Type B pancreatic cell (in vitro differentiated cells): ENCODE measurements around the gene NCAPH2. TPM values are rescaled to one million over a fixed set of nuclear protein-coding genes. Genes with fewer than 3 reads are reported as not detected.

Experiments used
- DNase-seq: peaks from one replicate; pipeline ENCODE4 v3.0.0; 2021; ENCODE audit warnings: mixed read lengths; ENCODE audit not compliant: unreplicated experiment; ENCODE audit errors: extremely low spot score
- H3K27ac Mint-ChIP-seq: 2 replicates; pipeline ENCODE4 v1.8.0; 2021; ENCODE audit warnings: mild to moderate bottlenecking, mixed read lengths
- H3K27me3 Mint-ChIP-seq: 2 replicates; pipeline ENCODE4 v1.8.0; 2021; ENCODE audit warnings: mixed read lengths
- H3K36me3 Mint-ChIP-seq: 2 replicates; pipeline ENCODE4 v1.8.0; 2021; ENCODE audit warnings: mixed read lengths
- H3K4me1 Mint-ChIP-seq: one replicate; pipeline ENCODE4 v1.8.0; 2021; ENCODE audit warnings: mixed read lengths; ENCODE audit not compliant: unreplicated experiment
- H3K4me3 Mint-ChIP-seq: 2 replicates; pipeline ENCODE4 v1.8.0; 2021; ENCODE audit warnings: mild to moderate bottlenecking, mixed read lengths
- H3K9me3 Mint-ChIP-seq: 2 replicates; pipeline ENCODE4 v1.8.0; 2021; ENCODE audit warnings: mixed read lengths
- CTCF ChIP-seq: fragments of 200-600 bp; sonication (generic); conservative IDR thresholded peaks from 2 replicates; pipeline ENCODE4 v1.5.0; 2021; ENCODE audit warnings: antibody characterized with exemption, mild to moderate bottlenecking
- total RNA-seq: library from RNA; stranded (reverse); gene quantifications from 2 replicates; pipeline ENCODE4 v1.2.1, GENCODE V29; 2021; ENCODE audit warnings: low replicate concordance

Gene NCAPH2
- total RNA-seq, 1 donor from 2014 or later: 75.2 TPM

GRCh38 chr22:50574383-50574755 is 66.3 kb downstream of the NCAPH2 start:
- DNase-seq: no peak
- H3K4me1 Mint-ChIP-seq: no peaks in the 10 kb centered on the region
- H3K27ac Mint-ChIP-seq: no peak overlapping the region
- TF ChIP-seq CTCF: no peak
- H3K27me3 Mint-ChIP-seq: no peaks in the 10 kb centered on the region
- H3K9me3 Mint-ChIP-seq: no peaks in the 10 kb centered on the region
- H3K4me3 Mint-ChIP-seq: no peak overlapping the region
- H3K36me3 Mint-ChIP-seq: peaks cover 2% of the 10 kb centered on the region

Other genes with a start within 250 kb of the NCAPH2 start
- gene MAPK12, start 246.5 kb upstream of the NCAPH2 start, total RNA-seq: 11.4 and 31.3 TPM in 2 replicates
- 4.0 and 7.4 TPM in 2 replicates for gene MAPK11, start 237.8 kb upstream of the NCAPH2 start, total RNA-seq
- gene PLXNB2, start 200.6 kb upstream of the NCAPH2 start, total RNA-seq: 352 and 500 TPM in 2 replicates
- 22.1 and 25.6 TPM in 2 replicates for gene DENND6B, start 181.2 kb upstream of the NCAPH2 start, total RNA-seq
- gene PPP6R2, start 164.9 kb upstream of the NCAPH2 start, total RNA-seq: 56.4 and 62.8 TPM in 2 replicates
- gene SBF1, start 33.2 kb upstream of the NCAPH2 start, total RNA-seq: 119 and 133 TPM in 2 replicates
- 2.6 and 10.2 TPM in 2 replicates for gene ADM2, start 26.7 kb upstream of the NCAPH2 start, total RNA-seq
- gene MIOX, start 21.4 kb upstream of the NCAPH2 start, total RNA-seq: 1.2 TPM in 1 of 2 replicates, not detected in the other
- 65.5 and 74.0 TPM in 2 replicates for gene LMF2, start 522 bp upstream of the NCAPH2 start, total RNA-seq
- gene SCO2, start 17.4 kb downstream of the NCAPH2 start, total RNA-seq: 2.0 and 6.1 TPM in 2 replicates
- 5.8 and 6.1 TPM in 2 replicates for gene TYMP, start 21.8 kb downstream of the NCAPH2 start, total RNA-seq
- 0.10 TPM in 1 of 2 replicates, not detected in the other for gene KLHDC7B, start 37.7 kb downstream of the NCAPH2 start, total RNA-seq
- not detected in 2 replicates for gene SYCE3, start 54.7 kb downstream of the NCAPH2 start, total RNA-seq
- 68.4 and 94.5 TPM in 2 replicates for gene CPT1B, start 70.2 kb downstream of the NCAPH2 start, total RNA-seq
- 88.1 and 96.9 TPM in 2 replicates for gene CHKB, start 74.6 kb downstream of the NCAPH2 start, total RNA-seq
- 13.0 and 16.5 TPM in 2 replicates for gene MAPK8IP2, start 92.6 kb downstream of the NCAPH2 start, total RNA-seq
- gene ARSA, start 119.9 kb downstream of the NCAPH2 start, total RNA-seq: 26.1 and 32.1 TPM in 2 replicates
- 6.8 and 13.1 TPM in 2 replicates for gene SHANK3, start 164.6 kb downstream of the NCAPH2 start, total RNA-seq
- 0.19 and 0.22 TPM in 2 replicates for gene ACR, start 230.0 kb downstream of the NCAPH2 start, total RNA-seq